Right cardiac atrium (tissue), 5 donors: ENCODE data around the gene CDH16. TPM values are rescaled to one million over a fixed set of nuclear protein-coding genes. Genes with fewer than 3 reads are reported as not detected.

Source experiments
- ATAC-seq, 2 donors: fragments of 200-7000 bp; cut with Tn5 transposase; one replicate each; pipeline versions ENCODE4 v1.8.0 to v1.9.1; 2020; ENCODE audit warnings: moderate library complexity in 2 of 2, mild to moderate bottlenecking in 1 of 2
- DNase-seq, 3 donors: peaks; one replicate each; pipeline ENCODE4 v3.0.0-alpha.2; 2020
- H3K27ac ChIP-seq: one replicate; pipeline ENCODE4 v1.5.1; 2013; ENCODE audit warnings: mild to moderate bottlenecking, low read length, control low read depth, moderate library complexity
- H3K27me3 ChIP-seq: one replicate; pipeline ENCODE4 v1.6.1; 2013; ENCODE audit not compliant: control insufficient read depth, insufficient read depth
- H3K4me1 ChIP-seq: one replicate; pipeline ENCODE4 v1.6.1; 2013; ENCODE audit warnings: low read length; ENCODE audit not compliant: control insufficient read depth, insufficient read depth
- H3K4me3 ChIP-seq: one replicate; pipeline ENCODE4 v1.5.1; 2013; ENCODE audit warnings: low read length, control low read depth
- H3K9me3 ChIP-seq: one replicate; pipeline ENCODE4 v1.6.1; 2013; ENCODE audit warnings: low read length; ENCODE audit not compliant: control insufficient read depth
- WGBS: extraction: QIAGEN DNeasy Blood & Tissue Kit; methylation state at CpG from one replicate; pipeline ENCODE4 v1.1.7; 2013; 5-methylcytosine and 5-hydroxymethylcytosine counted together
- intact Hi-C, 4 donors: fragments of 100-400 bp; cut with DNase I; formaldehyde crosslinking; loops; one replicate each; pipeline versions ENCODE4 v1.11.0 to v1.14.0; 2022 to 2023
- polyA plus RNA-seq: library from polyadenylated mRNA; stranded (reverse); fragments of 200-250 nt; gene quantifications from one replicate; pipeline ENCODE4 v1.2.3, GENCODE V29; 2013
- total RNA-seq, 4 donors: library from RNA; stranded (reverse); fragmentation: NEBNext Ultra II Directional; extraction: Animal tissue kit (Norgen Biotek cat#: 25700); gene quantifications; one replicate each; pipeline ENCODE4 v1.2.1, GENCODE V29; 2021
- donor health status: healthy with polysubstance abuse.
- donor health status: DM: no; HTN: yes; CAD: no.
- donor health status: DM: no; HTN: no; CAD: no.
- donor health status: DM: no; HTN: yes; CAD: no; lungs with severe emphysema.
- donor health status: DM: yes; HTN: yes; CAD: no.

CDH16 gene
- total and polyA plus RNA-seq, 5 donors = 0.38 to 0.97 (median 0.57) TPM

GRCh38 chr16:66926171-66926947 is 7.7 kb upstream of the CDH16 start:
- Histone ChIP-seq H3K4me1 (peaks cover 6% of the 10 kb centered on the region), H3K27me3 (no peaks in the 10 kb centered on the region), H3K4me3 (peak overlapping the region; percentile 67), H3K27ac (peak overlapping the region; percentile 86), H3K9me3 (no peaks in the 10 kb centered on the region)
- peak in 2 of 3 donors; percentile 76 to 78 for DNase-seq
- 48% methylated on average over 5 of the region's 5 CpGs for WGBS
- ATAC-seq = peak; percentile 13 to 23
- intact Hi-C loops = no loop called here

- intact Hi-C loops = no loop called here
- WGBS = 3% methylated on average over 42 of the region's 42 CpGs
- peaks cover 6% of the 10 kb centered on the region for H3K4me1 ChIP-seq
- H3K9me3 ChIP-seq = no peaks in the 10 kb centered on the region
- no peaks in the 10 kb centered on the region for H3K27me3 ChIP-seq
- H3K27ac ChIP-seq = peak within 1 kb of the TSS; percentile 86
- ATAC-seq (peak; percentile 59 to 64), DNase-seq (peak; percentile 76 to 91 (median 90))
- peak within 1 kb of the TSS; percentile 67 for H3K4me3 ChIP-seq
Observed at GRCh38 chr16:66925322-66925840, 6.7 kb upstream of the CDH16 start, which contains the start of gene RRAD. Gene RRAD, minus strand, starts transcription at chr16:66925535. Its CDS starts 356 bp downstream, at chr16:66925179.

- intact Hi-C loops = no loop called here
- peak overlapping the region; percentile 67 for H3K4me3 ChIP-seq
- WGBS = 6% methylated on average over 72 of the region's 72 CpGs
- H3K27me3 ChIP-seq = no peaks in the 10 kb centered on the region
- peaks cover 9% of the 10 kb centered on the region for H3K4me1 ChIP-seq
- peak; percentile 1 to 10 for ATAC-seq
- peak overlapping the region; percentile 75 for H3K27ac ChIP-seq
- DNase-seq = peak in 2 of 3 donors; percentile 77 to 80
- no peaks in the 10 kb centered on the region for H3K9me3 ChIP-seq
Observed at GRCh38 chr16:66924527-66925321, 6.0 kb upstream of the CDH16 start.

- no peak for DNase-seq
- intact Hi-C loops = no loop called here
- Histone ChIP-seq H3K27me3 (no peaks in the 10 kb centered on the region), H3K27ac (peak overlapping the region; percentile 58), H3K9me3 (no peaks in the 10 kb centered on the region), H3K4me3 (peak overlapping the region; percentile 67), H3K4me1 (peaks cover 9% of the 10 kb centered on the region)
- 56% methylated on average over 3 of the region's 3 CpGs for WGBS
- ATAC-seq = no peak
Observed at GRCh38 chr16:66923866-66924265, 5.2 kb upstream of the CDH16 start.

GRCh38 chr16:66923247-66923731 is 4.6 kb upstream of the CDH16 start:
- 43% methylated on average over 18 of the region's 18 CpGs for WGBS
- Histone ChIP-seq H3K4me3 (peak overlapping the region; percentile 67), H3K27me3 (no peaks in the 10 kb centered on the region), H3K27ac (peak overlapping the region; percentile 58), H3K4me1 (peaks cover 7% of the 10 kb centered on the region), H3K9me3 (no peaks in the 10 kb centered on the region)
- intact Hi-C loops = no loop called here
- ATAC-seq = peak in 1 of 2 donors; percentile 0
- DNase-seq = peak in 2 of 3 donors; percentile 79 to 83

- WGBS = 53% methylated on average over 42 of the region's 42 CpGs
- no peaks in the 10 kb centered on the region for H3K9me3 ChIP-seq
- ATAC-seq (no peak), DNase-seq (peak in 2 of 3 donors; percentile 68 to 79)
- intact Hi-C loops = no loop called here
- H3K27me3 ChIP-seq = no peaks in the 10 kb centered on the region
- H3K27ac ChIP-seq = peak overlapping the region; percentile 54
- no peak overlapping the region for H3K4me3 ChIP-seq
- peaks cover 3% of the 10 kb centered on the region for H3K4me1 ChIP-seq
Observed at GRCh38 chr16:66921729-66922450, 3.2 kb upstream of the CDH16 start.

- Histone ChIP-seq H3K4me3 (no peak overlapping the region), H3K27me3 (no peaks in the 10 kb centered on the region), H3K4me1 (peaks cover 3% of the 10 kb centered on the region), H3K9me3 (no peaks in the 10 kb centered on the region), H3K27ac (peak overlapping the region; percentile 85)
- intact Hi-C loops = no loop called here
- ATAC-seq (peak; percentile 5 to 6), DNase-seq (peak in 1 of 3 donors; percentile 23)
- 56% methylated on average over 9 of the region's 9 CpGs for WGBS
Observed at GRCh38 chr16:66920924-66921680, 2.4 kb upstream of the CDH16 start.

GRCh38 chr16:66920299-66920590 is 1.6 kb upstream of the CDH16 start:
- DNase-seq (peak in 1 of 3 donors; percentile 48), ATAC-seq (peak in 1 of 2 donors; percentile 10)
- Histone ChIP-seq H3K27me3 (no peaks in the 10 kb centered on the region), H3K4me1 (peaks cover 3% of the 10 kb centered on the region), H3K4me3 (no peak overlapping the region), H3K27ac (peak overlapping the region; percentile 83), H3K9me3 (no peaks in the 10 kb centered on the region)
- 56% methylated on average over 2 of the region's 2 CpGs for WGBS
- intact Hi-C loops = no loop called here

- DNase-seq = peak in 2 of 3 donors; percentile 19 to 68
- peaks cover 3% of the 10 kb centered on the region for H3K4me1 ChIP-seq
- no peaks in the 10 kb centered on the region for H3K27me3 ChIP-seq
- intact Hi-C loops = no loop called here
- no peaks in the 10 kb centered on the region for H3K9me3 ChIP-seq
- 50% methylated on average over 5 of the region's 5 CpGs for WGBS
- ATAC-seq = peak; percentile 1 to 19
- no peak overlapping the region for H3K4me3 ChIP-seq
- H3K27ac ChIP-seq = peak overlapping the region; percentile 83
Observed at GRCh38 chr16:66919569-66920298, 1.0 kb upstream of the CDH16 start.
